CD4-positive, alpha-beta T cell treated with Interleukin-15 for 1 hour (primary cell): ENCODE data around the gene MDM1.

ENCODE experiments used
- DNase-seq: peaks from one replicate; pipeline ENCODE4 v3.0.0-alpha.2; 2020

The MDM1 gene

GRCh38 chr12:68356060-68356695 is 24.0 kb upstream of the MDM1 start:
- no peak for DNase-seq

DNA sequence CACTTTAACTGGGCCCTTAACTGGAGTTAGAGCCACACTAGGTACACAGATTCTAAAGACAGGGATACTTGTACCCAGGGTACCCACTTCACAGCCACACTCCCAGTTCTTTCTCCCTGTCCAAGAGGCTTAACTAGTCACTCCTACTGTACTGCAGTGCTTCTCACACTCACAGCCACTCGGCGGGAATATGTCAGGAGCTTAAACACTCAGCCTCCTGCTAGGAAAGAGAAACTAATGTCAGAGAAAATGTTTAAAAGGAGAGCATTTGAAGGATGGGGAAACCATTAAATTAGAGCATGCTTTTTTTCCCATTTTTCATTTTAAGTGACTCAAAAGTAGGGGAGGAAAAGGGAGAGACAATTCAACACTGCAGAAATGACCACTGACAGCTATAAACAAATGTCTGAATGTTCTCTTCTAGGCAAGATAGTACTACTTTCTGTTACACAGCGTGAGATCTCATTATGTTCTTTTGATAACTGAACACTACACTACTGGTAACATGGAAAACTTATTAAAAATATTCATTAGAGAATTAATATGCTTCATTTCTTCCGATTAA is 22.9 kb upstream of the MDM1 start:
- DNase-seq, result no peak

DNA sequence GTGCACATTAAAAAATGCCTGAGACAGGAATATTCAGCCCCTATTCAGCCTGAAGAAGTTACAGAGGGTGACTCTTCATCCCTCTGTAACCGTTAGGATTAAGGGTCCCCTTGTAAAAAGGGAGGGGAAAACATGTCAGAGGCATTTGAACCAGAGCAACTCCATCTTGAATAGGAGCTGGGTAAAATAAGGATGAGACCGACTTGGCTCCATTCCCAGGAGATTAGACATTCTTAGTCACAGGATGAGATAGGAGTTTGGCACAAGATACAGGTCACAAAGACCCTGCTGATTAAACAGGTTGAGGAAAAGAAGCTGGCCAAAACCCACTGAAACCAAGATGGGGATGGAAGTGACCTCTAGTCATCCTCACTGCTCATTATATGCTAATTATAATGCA is 19.9 kb upstream of the MDM1 start:
- no peak for DNase-seq

GRCh38 chr12:68350753-68351152 is 18.6 kb upstream of the MDM1 start:
- no peak for DNase-seq

DNA sequence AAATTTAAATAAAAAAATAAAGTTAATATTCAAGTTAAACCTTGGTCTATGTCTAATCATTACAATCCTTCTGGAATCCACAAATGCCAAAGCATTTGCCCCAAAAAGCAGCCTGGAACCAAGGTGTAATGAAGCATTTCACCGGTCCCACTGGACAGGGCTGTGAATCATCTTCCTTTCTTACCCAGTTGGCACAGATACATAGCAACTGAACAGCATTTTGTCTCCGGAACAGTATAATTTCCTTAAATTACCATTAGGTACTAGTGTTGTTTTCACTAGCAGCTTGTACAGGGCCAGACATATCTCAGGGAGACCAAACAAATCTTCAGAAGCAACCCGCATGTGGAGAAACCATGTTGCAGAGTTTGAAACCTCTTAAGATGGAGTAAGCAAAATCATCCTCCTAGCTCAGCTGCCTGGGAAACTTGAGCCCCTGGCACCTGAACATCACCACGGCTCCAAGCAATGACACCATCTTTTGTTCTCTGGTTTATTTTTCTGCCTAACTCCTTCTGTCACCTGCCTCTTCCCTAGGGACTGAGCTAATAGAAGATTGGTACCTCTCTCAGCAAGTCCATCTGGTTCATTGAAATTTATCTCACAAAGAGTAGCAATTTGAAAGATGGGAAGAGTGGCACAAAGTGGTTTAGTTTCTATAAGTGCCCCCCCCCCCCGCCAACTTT is 17.9 kb upstream of the MDM1 start:
- DNase-seq, result no peak

DNA sequence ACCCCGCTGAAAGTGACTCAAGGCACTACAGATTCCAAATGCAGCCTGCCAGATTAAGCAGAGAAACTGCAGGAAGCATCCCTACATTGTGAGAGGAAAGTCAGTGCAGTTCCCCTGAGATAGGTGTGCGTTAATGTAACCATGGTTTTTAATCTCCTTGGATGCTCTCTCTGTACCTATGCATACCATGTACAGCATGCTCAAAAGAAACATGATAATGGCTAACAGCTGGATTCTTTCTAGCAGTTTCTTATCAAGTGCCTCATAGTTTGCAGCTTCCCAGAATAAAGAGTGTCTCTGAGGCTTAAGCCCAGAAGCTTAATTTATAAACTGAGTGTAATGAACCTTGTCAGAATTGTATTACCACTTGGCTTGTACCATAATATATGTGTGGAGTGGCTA is 17.1 kb upstream of the MDM1 start:
- DNase-seq, result no peak

DNA sequence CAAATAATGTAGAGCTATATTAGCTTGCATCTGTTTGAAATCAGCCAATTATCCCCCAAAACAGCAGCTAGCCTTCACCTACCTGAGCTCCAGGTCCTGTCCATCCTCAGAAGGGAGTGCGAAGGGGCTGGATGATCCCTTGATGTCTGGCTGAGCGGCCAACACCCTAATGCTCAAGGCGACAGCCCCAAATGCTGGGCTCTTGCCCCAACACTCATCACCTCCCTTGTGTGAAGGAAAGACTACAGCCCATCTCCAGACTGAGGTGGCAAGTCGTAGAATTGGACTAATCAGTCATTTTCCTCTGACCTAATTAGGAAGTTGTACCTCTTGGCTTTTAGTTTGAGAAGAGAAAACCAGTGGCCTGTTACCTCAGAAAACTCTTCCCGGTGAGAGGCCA is 16.3 kb upstream of the MDM1 start:
- no peak for DNase-seq

- DNase-seq, result no peak
Observed at GRCh38 chr12:68345763-68346162, 13.6 kb upstream of the MDM1 start.

DNA sequence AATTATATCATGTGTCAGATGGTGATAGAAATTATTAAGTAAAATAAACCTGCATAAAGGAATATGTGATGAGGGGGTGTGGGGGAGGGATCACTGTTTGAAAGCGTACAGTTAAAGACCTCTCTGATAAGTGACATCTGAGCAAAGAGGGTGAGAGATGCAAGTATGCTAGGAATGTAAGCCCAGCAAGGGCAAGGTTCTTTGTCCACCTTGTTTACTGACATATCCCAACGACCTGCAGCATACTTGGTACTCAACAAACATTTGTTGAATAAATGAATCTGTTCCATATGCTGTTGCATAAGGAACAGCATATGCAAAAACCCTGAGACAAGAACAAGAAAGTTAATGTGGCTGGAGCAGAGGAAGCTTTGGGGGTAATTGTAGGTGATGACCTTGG is 12.0 kb upstream of the MDM1 start:
- no peak for DNase-seq

GRCh38 chr12:68342966-68343365 is 10.8 kb upstream of the MDM1 start:
- no peak for DNase-seq

GRCh38 chr12:68341822-68342221 is 9.7 kb upstream of the MDM1 start:
- DNase-seq, result no peak

GRCh38 chr12:68340404-68341270 is 8.5 kb upstream of the MDM1 start:
- no peak for DNase-seq

GRCh38 chr12:68336889-68337303 is 4.7 kb upstream of the MDM1 start:
- no peak for DNase-seq

DNA sequence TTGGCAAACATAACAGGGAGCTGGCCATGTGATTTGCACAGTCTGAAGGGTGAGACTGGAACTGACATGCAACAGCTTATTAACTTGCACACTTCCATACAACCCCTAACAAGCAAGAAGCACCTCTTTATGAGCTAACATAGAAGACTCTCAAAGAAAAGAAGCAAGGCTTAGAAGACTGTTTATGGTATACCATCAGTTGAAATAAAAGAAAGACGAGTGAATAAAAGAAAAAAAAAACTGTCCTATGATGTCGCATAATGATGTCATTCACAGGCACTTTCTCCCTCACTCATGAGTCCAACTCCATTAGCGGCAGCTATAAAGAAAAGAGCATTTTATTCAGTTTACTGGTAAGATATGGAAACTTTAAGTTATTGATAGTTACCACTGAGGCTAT is 3.3 kb upstream of the MDM1 start:
- DNase-seq, result no peak

DNA sequence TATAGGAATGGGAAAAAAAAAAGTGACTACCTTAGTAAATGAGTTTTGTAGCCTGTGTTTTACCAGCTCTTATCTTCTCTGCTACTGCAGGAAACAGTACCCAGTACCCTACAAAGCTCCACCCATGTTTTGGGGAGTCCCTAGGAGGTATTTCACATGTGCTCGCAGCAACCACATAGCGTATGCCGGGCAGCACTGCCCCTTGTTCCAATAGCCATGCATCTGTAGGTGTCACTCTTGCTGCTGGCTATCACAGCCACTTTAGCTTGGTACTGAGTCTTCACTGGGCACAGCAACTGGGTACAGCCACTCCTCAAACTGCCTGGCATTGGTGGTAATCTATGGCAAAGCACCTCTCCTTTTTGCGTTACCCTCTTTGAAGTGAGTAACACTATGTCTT is 2.0 kb upstream of the MDM1 start:
- peak; percentile 51 for DNase-seq

- no peak for DNase-seq
Observed at GRCh38 chr12:68332728-68333630, 817 bp upstream of the MDM1 start.

- DNase-seq, result no peak
Observed at GRCh38 chr12:68331500-68331868, 678 bp downstream of the MDM1 start.

DNA sequence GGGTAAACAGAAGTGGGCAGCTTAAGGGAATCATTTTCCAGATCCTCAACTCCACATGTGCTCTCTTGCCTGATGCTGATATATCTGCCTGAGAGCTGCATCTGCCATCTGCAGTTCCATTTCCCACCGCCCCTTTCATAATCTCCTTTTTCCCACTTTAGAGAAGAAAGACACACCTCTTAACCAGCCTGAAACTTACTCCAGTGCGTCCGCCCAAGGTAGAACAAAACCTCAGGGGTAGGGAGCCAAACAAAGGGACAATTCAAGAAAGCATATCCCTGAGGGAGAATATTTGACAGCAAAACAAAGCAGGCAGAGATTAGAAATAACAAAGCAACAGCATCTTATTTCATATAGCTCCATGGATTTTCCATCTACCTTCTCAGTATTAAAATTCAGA is 4.3 kb downstream of the MDM1 start:
- no peak for DNase-seq

GRCh38 chr12:68326716-68327115 is 5.4 kb downstream of the MDM1 start:
- no peak for DNase-seq

DNA sequence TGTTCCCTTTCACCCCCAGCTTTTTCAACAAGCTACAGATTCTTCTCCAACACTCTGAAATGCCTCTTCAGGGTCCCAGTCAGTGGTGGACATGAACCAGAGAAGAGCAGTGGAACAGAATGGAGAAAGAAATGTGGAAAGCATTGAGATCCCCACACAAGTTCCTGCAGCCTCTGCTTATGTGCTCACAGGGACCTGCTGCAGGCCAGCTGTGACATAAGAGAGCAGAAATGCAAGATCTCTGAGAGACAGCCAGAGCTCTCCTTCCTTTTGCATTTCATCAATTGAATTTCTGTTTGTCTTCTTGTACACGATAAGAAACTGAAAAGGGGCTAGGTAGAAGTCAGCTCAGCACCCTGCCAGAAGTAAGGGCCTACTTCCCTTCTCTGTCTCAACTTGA is 6.2 kb downstream of the MDM1 start:
- DNase-seq, result no peak

- no peak for DNase-seq
Observed at GRCh38 chr12:68324531-68324930, 7.6 kb downstream of the MDM1 start.

GRCh38 chr12:68321140-68321539 is 11.0 kb downstream of the MDM1 start:
- DNase-seq, result no peak
